RWPE1 (cell line): Measurements from ENCODE around the gene LLGL2.
"Not testable (repeated sequence)": the region's sequence is repeated elsewhere in the genome, so short reads cannot be mapped to it uniquely, and the experiment has no call there.

ENCODE experiments used
- CTCF ChIA-PET: fragments of 350-600 bp; sonication (Branson Sonifier 250); formaldehyde crosslinking; extraction: SDS; loops from one replicate; lab custom pipeline; 2021; lab: Yijun Ruan, JAX
- POLR2A ChIA-PET: fragments of 400-600 bp; formaldehyde crosslinking; extraction: SDS; loops from one replicate; lab custom pipeline; 2020; ENCODE audit warnings: antibody characterized with exemption; ENCODE audit not compliant: low non-redundant PET; lab: Yijun Ruan, JAX
- DNase-seq: peaks from one replicate; pipeline ENCODE4 v3.0.0; 2012; ENCODE audit warnings: low spot score
- H3K27ac ChIP-seq: fragments of 450-650 bp; 2 replicates; pipeline ENCODE4 v1.5.1; 2017
- TF ChIP-seq, protein P1 (sequence below): fragments of 450-650 bp; conservative IDR thresholded peaks from 2 replicates; pipeline ENCODE4 v1.5.1; 2017; ENCODE audit warnings: low read depth, mild to moderate bottlenecking

Gene LLGL2, protein sequence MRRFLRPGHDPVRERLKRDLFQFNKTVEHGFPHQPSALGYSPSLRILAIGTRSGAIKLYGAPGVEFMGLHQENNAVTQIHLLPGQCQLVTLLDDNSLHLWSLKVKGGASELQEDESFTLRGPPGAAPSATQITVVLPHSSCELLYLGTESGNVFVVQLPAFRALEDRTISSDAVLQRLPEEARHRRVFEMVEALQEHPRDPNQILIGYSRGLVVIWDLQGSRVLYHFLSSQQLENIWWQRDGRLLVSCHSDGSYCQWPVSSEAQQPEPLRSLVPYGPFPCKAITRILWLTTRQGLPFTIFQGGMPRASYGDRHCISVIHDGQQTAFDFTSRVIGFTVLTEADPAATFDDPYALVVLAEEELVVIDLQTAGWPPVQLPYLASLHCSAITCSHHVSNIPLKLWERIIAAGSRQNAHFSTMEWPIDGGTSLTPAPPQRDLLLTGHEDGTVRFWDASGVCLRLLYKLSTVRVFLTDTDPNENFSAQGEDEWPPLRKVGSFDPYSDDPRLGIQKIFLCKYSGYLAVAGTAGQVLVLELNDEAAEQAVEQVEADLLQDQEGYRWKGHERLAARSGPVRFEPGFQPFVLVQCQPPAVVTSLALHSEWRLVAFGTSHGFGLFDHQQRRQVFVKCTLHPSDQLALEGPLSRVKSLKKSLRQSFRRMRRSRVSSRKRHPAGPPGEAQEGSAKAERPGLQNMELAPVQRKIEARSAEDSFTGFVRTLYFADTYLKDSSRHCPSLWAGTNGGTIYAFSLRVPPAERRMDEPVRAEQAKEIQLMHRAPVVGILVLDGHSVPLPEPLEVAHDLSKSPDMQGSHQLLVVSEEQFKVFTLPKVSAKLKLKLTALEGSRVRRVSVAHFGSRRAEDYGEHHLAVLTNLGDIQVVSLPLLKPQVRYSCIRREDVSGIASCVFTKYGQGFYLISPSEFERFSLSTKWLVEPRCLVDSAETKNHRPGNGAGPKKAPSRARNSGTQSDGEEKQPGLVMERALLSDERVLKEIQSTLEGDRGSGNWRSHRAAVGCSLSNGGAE

DNA sequence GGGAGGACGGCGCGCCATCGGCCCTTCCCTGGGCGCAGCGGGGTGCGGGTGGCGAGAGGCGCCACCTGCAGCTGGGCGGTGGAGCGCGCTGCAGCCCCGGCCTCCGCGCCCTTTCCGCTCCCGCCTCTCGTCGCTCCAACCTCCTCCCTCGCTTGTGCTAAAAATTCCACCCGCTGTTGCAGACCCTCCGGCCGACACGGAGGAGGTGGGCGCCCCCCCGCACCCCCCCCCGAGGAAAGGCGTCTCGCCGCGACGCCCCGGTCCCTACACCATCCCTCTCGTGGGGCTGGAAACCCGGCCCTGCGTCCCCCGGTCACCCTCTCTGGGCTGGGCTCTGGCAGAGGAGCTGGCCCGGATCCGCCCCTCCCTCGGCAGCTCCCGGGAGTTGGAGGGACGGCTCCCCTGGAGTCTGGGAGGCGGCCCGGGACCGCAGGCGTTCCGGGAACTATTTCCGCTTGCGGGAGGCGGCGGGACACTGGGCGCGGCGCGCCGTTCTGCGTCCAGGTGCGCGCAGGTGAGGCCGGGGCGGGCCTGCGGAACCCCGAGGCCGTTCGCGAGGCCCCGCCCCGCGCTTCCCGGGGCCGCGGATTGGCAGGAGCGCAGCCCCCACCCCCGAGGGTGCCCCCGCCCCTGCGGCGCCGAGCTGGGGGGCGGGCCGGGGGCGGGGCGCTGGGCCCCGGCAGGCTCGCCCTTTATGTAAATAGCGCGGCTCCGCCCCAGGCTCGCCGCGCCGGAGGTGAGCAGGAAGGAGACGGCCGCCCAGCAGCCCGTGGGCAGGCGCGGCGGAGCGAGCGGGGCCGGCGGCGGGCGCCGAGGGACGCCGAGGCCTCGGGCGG, at the start of gene LLGL2:
Gene LLGL2 (plus strand): TSS at position 728 of the 836 bp plus-strand sequence. CDS start 17,730 bp downstream, outside the sequence.
- peak within 1 kb of the TSS; percentile 78 for H3K27ac ChIP-seq
- CTCF ChIA-PET = interaction anchor here (0.7 kb wide), 3 partner anchors 25 to 325 kb away, joined by 4 to 5 read pairs (median 4); no protein-coding TSS in a partner anchor
- POLR2A ChIA-PET = interaction anchor here (0.6 to 1.6 kb wide), 10 partner anchors 9 to 876 kb away, joined by 3 to 13 read pairs (median 3); partner anchors contain the start of gene TSEN54
- TF ChIP-seq, protein P1, sequence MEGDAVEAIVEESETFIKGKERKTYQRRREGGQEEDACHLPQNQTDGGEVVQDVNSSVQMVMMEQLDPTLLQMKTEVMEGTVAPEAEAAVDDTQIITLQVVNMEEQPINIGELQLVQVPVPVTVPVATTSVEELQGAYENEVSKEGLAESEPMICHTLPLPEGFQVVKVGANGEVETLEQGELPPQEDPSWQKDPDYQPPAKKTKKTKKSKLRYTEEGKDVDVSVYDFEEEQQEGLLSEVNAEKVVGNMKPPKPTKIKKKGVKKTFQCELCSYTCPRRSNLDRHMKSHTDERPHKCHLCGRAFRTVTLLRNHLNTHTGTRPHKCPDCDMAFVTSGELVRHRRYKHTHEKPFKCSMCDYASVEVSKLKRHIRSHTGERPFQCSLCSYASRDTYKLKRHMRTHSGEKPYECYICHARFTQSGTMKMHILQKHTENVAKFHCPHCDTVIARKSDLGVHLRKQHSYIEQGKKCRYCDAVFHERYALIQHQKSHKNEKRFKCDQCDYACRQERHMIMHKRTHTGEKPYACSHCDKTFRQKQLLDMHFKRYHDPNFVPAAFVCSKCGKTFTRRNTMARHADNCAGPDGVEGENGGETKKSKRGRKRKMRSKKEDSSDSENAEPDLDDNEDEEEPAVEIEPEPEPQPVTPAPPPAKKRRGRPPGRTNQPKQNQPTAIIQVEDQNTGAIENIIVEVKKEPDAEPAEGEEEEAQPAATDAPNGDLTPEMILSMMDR = peak; percentile 75
- DNase-seq = peak; percentile 98

DNA sequence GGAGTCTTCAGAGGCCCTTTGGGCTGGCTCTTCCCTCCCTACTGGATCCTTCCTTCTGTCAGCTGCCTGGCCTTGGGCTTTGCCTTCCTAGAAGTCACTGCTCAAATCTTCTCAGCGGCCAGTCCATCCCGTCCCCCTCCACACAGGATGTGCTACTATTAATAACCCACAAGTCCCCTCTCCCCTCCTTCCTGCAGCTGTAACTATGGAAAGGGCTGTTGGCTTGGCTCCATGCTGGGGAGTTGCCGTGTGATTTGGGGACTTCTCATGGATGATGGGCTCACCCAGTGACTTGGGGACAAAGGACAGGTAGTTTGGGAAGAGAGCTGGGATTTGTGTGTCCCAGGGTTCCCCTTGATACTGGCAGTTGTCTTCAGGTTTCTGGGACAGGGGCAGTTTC, 49.6 kb upstream of the LLGL2 start:
- H3K27ac ChIP-seq = peak overlapping the region; percentile 2; the same call in 1 of the 2 replicates
- TF ChIP-seq, protein P1 = no peak
- ChIA-PET POLR2A (no interaction called here), CTCF (interaction anchor here (0.9 kb wide), 1 partner anchor 43 kb away, joined by 3 read pairs; no protein-coding TSS in a partner anchor)
- no peak for DNase-seq

DNA sequence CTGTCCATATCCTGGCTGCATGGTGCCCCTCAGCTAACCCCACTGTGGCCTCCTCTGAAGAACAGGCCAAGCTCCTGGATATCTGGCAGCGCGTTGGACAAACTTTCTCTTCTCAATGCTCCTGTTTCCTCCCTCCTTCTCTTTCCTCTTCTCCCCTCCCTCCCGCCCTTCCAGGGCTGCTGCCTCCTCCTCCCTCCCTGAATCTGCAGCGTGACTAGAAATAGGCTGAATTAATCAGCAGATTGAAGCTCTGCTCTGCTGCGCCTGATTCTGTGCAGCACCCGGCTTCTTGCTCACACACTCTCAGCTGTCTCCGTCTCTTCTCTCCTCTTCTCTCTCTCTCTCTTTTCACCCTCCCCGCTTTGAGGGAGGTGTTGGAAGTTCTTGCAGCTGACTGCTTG, 49.2 kb upstream of the LLGL2 start:
- POLR2A ChIA-PET = no interaction called here

DNA sequence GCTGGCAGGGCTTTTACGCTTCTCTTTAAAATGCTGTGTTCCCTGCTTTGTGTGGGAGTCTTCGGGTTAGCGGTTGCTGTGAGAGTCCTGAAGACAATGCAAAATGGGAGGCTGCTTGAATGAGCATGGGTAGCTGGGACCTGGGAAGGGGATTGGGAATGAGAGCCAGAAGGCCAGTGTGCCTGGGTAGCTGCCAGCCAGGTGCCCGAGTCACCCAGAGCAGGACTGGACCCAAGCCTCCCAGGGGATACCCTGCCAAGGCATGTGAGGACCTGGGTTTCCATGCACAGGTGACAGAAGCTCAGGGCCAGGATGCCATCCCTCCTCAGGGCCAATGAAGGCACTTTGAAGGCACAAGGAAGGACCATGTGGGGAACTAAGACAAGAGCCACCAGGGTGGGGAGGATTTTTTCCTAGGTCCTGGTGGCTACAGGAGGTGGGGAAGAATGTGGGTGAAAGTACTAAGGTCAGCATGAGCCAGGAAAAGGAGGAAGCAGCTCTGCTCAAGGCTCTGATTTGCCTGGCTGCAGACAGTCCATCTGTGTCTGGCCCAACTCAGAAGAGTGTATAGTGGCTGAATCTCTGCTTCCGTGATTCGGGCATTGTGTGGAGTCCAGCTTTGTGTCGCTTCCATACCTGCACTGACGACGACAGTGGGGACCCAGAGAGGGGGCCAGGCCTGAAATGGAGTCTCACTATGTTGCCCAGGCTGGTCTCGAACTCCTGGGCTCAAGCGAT, 48.6 kb upstream of the LLGL2 start:
- TF ChIP-seq, protein P1 = no peak
- CTCF ChIA-PET = no interaction called here
- peak overlapping the region; percentile 2 for H3K27ac ChIP-seq
- no peak for DNase-seq
- POLR2A ChIA-PET = no interaction called here

More for the DNA sequence above, 49.2 kb upstream of the LLGL2 start:
- no peak for DNase-seq
- peak overlapping the region; percentile 2; the same call in 1 of the 2 replicates for H3K27ac ChIP-seq
- CTCF ChIA-PET = interaction anchor here (0.9 kb wide), 1 partner anchor 42 kb away, joined by 3 read pairs; no protein-coding TSS in a partner anchor
- TF ChIP-seq, protein P1 = no peak

DNA sequence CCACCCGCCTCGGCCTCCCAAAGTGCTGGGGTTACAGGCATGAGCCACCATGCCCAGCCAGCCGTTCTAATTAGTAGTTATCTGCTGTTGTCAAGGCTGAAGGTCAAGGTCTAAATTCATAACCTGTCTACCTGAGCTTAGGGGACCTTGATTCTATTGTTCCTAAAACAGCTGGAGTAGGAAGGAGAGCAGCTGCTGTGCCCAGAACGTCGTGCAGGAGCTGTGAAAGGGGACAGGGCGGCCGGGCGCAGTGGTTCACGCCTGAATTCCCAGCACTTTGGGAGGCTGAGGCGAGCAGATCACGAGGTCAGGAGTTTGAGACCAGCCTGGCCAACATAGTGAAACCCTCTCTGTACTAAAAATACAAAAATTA, 48.0 kb upstream of the LLGL2 start:
- POLR2A ChIA-PET, DNase-seq, CTCF ChIA-PET: not testable (repeated sequence)

More for the DNA sequence above, 48.0 kb upstream of the LLGL2 start:
- H3K27ac ChIP-seq = 0 out of 2 replicates have a peak overlapping the region, but pooled peaks have one; percentile 2
